Measurements from ENCODE around the gene IQCE.

Gene IQCE

GRCh38 chr7:2558629-2559282 is at the start of gene IQCE:
IQCE (plus strand) TSS chr7:2558979; CDS start chr7:2559182, 203 bp downstream.
- peak; percentile 90 for DNase-seq

GRCh38 chr7:2509298-2509906 is 49.4 kb upstream of the IQCE start:
- no peak for DNase-seq

GRCh38 chr7:2510130-2510776 is 48.5 kb upstream of the IQCE start:
- DNase-seq, result no peak

- peak; percentile 89 for DNase-seq
These were observed 47.6 kb upstream of the IQCE start for GRCh38 chr7:2510909-2511768.

GRCh38 chr7:2511769-2512168 is 47.0 kb upstream of the IQCE start:
- no peak for DNase-seq

GRCh38 chr7:2512179-2512661 is 46.6 kb upstream of the IQCE start:
- no peak for DNase-seq

- no peak for DNase-seq
These were observed 46.1 kb upstream of the IQCE start for GRCh38 chr7:2512713-2513112.

GRCh38 chr7:2513702-2514101 is 45.1 kb upstream of the IQCE start:
- DNase-seq, result no peak

- no peak for DNase-seq
These were observed 44.0 kb upstream of the IQCE start for GRCh38 chr7:2514473-2515423.

- no peak for DNase-seq
These were observed 43.2 kb upstream of the IQCE start for GRCh38 chr7:2515424-2516193.

GRCh38 chr7:2516194-2516555 is 42.6 kb upstream of the IQCE start:
- no peak for DNase-seq

- DNase-seq, result no peak
These were observed 41.8 kb upstream of the IQCE start for GRCh38 chr7:2517026-2517425.

- peak; percentile 79 for DNase-seq
These were observed 40.9 kb upstream of the IQCE start for GRCh38 chr7:2517678-2518507.

GRCh38 chr7:2518737-2519118 is 40.1 kb upstream of the IQCE start:
- no peak for DNase-seq

GRCh38 chr7:2519119-2519930 is 39.5 kb upstream of the IQCE start, which contains the start of gene LFNG:
LFNG (plus strand) TSS chr7:2519774; CDS start chr7:2519862, 88 bp downstream.
- DNase-seq, result peak; percentile 88

- no peak for DNase-seq
These were observed 38.5 kb upstream of the IQCE start for GRCh38 chr7:2520131-2520760.

- DNase-seq, result no peak
These were observed 38.0 kb upstream of the IQCE start for GRCh38 chr7:2520761-2521290.

- no peak for DNase-seq
These were observed 37.4 kb upstream of the IQCE start for GRCh38 chr7:2521341-2521745.

Data from SHP77 treated with DMSO at 0.1 percent for 48 hours (cell line).